ENCODE results near the gene PIGV. TPM values are rescaled to one million over a fixed set of nuclear protein-coding genes. Genes with fewer than 3 reads are reported as not detected.

The PIGV gene
- polyA plus RNA-seq, 1 donor from 2014 or later = 4.7 TPM

- H3K79me2 ChIP-seq (replicated peaks; ENCODE audit: insufficient read depth, low read length) = no peaks in the 10 kb centered on the region
- peak overlapping the region; percentile 94 for H3K9ac ChIP-seq (ENCODE audit: low read length)
- H3K9me2 ChIP-seq (ENCODE audit: insufficient read depth, low read length) = no peaks in the 10 kb centered on the region
- H3K9me3 ChIP-seq (ENCODE audit: low read length) = no peaks in the 10 kb centered on the region
- no peaks in the 10 kb centered on the region for H3K27me3 ChIP-seq (ENCODE audit: insufficient read depth, low read depth, low read length)
- H3K4me2 ChIP-seq (ENCODE audit: low read length) = peak overlapping the region; percentile 100
- peak overlapping the region; percentile 91 for H3K4me3 ChIP-seq (ENCODE audit: low read length)
- no peak for TF ChIP-seq SMC3 (conservative IDR thresholded peaks at IDR 0.05; ENCODE audit: poor library complexity)
- H4K20me1 ChIP-seq (ENCODE audit: insufficient read depth) = no peaks in the 10 kb centered on the region
- no peaks in the 10 kb centered on the region for H3F3A ChIP-seq (ENCODE audit: insufficient read depth, low read length, poor library complexity, severe bottlenecking)
- H3K36me3 ChIP-seq (ENCODE audit: insufficient read depth, low read length) = peaks cover 13% of the 10 kb centered on the region
- peak overlapping the region; percentile 98 for H2AFZ ChIP-seq (ENCODE audit: low read depth, low read length)
- H3K27ac ChIP-seq (ENCODE audit: low read length) = peak overlapping the region; percentile 96
These were observed 1.0 kb upstream of the PIGV start for GRCh38 chr1:26786437-26787380.

GRCh38 chr1:26787381-26787705 lies 407 bp upstream of the PIGV start:
- Histone ChIP-seq H3F3A (ENCODE audit: insufficient read depth, low read length, poor library complexity, severe bottlenecking) (no peaks in the 10 kb centered on the region), H2AFZ (ENCODE audit: low read depth, low read length) (peak overlapping the region; percentile 98)

More at GRCh38 chr1:26787381-26787705, 407 bp upstream of the PIGV start:
- Histone ChIP-seq H3K4me3 (ENCODE audit: low read length) (peak overlapping the region; percentile 91), H3K36me3 (ENCODE audit: insufficient read depth, low read length) (peaks cover 11% of the 10 kb centered on the region), H3K9ac (ENCODE audit: low read length) (peak overlapping the region; percentile 94), H3K4me2 (ENCODE audit: low read length) (peak overlapping the region; percentile 100), H3K27ac (ENCODE audit: low read length) (peak overlapping the region; percentile 96), H3K79me2 (replicated peaks; ENCODE audit: insufficient read depth, low read length) (no peaks in the 10 kb centered on the region), H4K20me1 (ENCODE audit: insufficient read depth) (no peaks in the 10 kb centered on the region), H3K9me2 (ENCODE audit: insufficient read depth, low read length) (no peaks in the 10 kb centered on the region), H3K27me3 (ENCODE audit: insufficient read depth, low read depth, low read length) (no peaks in the 10 kb centered on the region), H3K9me3 (ENCODE audit: low read length) (no peaks in the 10 kb centered on the region)
- TF ChIP-seq EZH2 (IDR thresholded peaks at IDR 0.05; ENCODE audit: borderline replicate concordance, insufficient read depth, low read length, poor library complexity, severe bottlenecking) (no peak), POLR2AphosphoS5 (IDR thresholded peaks at IDR 0.05) (no peak), SMC3 (conservative IDR thresholded peaks at IDR 0.05; ENCODE audit: poor library complexity) (no peak), MXI1 (conservative IDR thresholded peaks at IDR 0.05; ENCODE audit: poor library complexity, severe bottlenecking) (no peak), EP300 (conservative IDR thresholded peaks at IDR 0.05; ENCODE audit: poor library complexity, severe bottlenecking) (no peak), REST (IDR thresholded peaks at IDR 0.05; ENCODE audit: borderline replicate concordance) (no peak), RAD21 (conservative IDR thresholded peaks at IDR 0.05) (no peak), TAF1 (IDR thresholded peaks at IDR 0.05; ENCODE audit: low read depth) (no peak), CTCF (IDR thresholded peaks at IDR 0.05; ENCODE audit: poor library complexity, severe bottlenecking) (no peak)
